Kidney tubule cell (primary cell): ENCODE data around the gene KRT14.
A peak's percentile ranks its signal among the peaks of the same experiment; 100 is the strongest.
"Not testable (repeated sequence)": the region's sequence is repeated elsewhere in the genome, so short reads cannot be mapped to it uniquely, and the experiment has no call there.

ENCODE experiments used
- DNase-seq: peaks from one replicate; pipeline ENCODE4 v3.0.0-alpha.2; 2018; ENCODE audit warnings: low spot score

The KRT14 gene

DNA sequence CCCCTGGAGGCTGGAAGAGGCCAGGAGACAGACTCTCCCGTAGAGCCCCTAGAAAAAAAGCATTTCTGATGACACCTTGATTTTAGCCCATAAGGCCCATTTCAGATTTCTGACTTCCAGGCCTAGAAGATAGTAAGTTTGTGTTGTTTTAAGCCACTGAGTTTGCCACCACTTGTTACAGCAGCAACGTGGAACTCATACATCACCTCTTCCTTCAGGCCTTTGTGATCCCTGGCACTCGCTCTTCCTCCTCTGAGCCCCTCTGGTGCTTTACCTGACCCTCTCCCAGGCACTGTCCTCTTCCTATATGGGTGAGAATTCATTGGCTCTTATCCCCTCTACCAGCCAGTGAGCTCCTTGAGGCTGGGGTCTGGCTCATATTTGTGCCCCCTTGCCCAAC lies 39.9 kb downstream of the KRT14 start:
- no peak for DNase-seq

DNA sequence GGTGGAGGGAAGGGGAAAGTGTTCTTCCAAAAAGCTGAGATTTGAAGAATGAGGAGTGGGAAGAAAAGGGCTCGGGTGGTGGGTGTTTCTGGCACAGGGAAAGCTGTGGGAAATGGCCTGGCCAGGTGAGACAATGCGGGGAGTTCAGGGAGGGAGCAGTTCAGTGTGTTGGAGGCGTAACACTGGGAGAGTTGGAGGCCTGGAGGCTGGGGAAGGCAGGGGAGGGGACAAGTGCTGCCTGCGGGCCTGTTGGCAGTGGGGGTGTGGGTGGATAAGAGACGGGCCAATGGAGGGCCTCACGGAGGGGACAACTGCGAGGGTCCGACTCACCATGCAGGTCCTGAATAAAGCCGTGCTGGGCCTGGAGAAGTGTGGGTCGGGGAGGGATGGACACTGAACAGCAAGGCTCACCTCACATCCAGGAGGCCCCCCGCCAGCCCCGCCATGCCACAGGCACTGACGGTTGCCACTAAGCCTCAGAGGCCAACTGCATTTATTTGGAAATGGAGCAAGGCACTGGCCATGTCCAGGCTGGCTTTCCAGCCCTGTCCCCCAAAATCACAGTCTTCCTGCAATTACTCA lies 40.8 kb downstream of the KRT14 start:
- DNase-seq, result no peak

DNA sequence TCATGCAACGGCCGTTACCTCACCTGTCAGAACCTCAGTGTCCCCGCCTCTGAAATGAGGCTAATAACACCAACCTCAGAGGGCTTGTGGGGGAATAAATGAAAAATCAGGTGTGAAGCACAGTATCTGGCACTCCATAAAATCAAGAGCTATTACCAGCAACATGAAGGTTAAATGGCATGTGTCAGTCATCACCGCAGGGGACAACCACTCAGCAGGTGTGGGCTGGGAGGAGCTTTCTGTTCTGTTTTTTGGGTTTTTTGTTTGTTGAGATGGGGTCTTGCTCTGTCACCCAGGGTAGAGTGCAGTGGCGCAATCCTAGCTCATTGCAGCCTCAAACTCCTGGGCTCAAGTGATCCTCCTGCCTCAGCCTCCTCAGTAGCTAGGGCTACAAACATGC lies 41.8 kb downstream of the KRT14 start:
- no peak for DNase-seq

DNA sequence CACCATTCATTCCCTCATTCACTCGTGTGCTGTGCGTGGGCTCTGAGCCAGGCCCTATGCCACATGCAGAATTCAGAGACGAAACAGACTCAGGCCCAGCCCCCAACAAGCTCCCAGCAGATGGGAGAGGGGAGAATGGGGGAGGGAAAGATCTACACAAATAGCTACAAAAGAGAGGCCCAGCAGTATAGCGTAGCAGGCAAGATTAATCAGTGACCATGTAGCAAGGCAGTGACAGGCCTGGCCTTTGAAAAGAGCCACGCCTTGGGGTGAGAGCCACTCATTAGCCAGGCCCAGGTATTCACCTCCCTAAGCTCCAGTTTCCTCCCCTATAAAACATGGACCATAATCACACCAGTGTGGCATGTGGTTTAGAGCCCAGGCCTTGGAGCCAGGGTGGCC lies 42.2 kb downstream of the KRT14 start:
- peak; percentile 85 for DNase-seq

DNA sequence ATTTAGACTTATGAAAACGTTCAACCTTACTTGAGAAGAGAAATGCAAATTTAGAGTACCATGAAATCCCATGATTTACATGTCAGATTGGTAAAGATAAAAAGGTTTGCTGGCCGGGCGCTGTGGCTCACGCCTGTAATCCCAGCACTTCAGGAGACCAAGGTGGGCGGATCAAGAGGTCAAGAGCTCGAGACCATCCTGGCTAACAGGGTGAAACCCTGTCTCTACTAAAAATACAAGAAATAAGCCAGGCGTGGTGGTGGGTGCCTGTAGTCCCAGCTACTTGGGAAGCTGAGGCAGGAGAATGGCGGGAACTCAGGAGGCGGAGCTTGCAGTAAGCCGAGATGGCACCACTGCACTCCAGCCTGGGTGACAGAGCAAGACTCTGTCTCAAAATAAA lies 43.9 kb downstream of the KRT14 start:
- DNase-seq, result not testable (repeated sequence)

DNA sequence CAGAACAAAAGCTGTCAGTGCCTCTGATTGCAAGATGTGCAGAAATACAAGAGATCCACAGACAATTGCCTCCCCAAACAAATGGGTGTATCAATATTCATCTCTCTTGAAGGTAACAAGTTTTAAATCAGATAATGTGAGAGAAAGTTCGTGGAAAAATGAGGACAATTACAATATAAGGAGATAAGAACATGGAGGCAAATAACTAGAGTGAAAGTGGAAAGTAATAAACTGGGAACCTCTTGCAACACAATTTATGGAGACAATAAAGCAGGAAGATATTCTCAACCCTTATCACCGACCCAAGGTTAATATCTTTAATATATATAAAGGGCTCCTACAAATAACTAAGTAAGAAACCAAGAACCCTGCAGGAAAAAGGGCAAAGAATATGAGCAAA lies 44.3 kb downstream of the KRT14 start:
- no peak for DNase-seq

DNA sequence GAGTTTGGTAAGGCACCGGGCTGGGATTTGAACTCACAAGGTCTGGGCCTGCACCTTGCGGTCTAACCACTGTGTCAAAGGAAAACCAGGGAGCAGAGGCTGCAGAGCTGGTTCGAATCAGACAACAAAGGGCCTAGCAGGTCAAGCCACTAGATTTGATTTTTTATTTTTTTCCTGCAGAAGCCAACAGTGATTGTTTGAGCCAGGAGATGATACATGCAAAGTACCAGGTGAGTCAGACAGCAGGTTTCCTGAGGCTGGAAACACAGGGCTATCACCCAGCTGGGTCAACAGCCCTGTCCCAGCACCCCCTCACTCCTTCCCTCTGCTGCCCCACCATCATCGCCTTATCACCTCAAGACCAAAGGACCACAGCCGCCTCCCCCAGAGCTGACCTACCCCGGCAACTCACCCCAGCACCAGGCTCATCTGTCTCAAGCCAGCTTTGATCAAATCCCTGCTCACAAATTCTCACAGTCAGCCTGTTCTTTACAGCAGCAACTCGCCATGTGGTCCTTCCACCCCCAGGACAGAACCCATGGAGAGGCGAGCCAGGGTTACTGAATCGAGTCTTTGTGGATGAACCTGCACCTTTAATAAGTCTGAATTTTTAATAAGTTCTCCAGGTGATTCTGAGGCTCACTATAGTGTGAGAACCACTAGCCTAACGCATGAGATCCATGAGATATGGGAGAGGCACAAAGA lies 45.6 kb downstream of the KRT14 start:
- peak; percentile 80 for DNase-seq

DNA sequence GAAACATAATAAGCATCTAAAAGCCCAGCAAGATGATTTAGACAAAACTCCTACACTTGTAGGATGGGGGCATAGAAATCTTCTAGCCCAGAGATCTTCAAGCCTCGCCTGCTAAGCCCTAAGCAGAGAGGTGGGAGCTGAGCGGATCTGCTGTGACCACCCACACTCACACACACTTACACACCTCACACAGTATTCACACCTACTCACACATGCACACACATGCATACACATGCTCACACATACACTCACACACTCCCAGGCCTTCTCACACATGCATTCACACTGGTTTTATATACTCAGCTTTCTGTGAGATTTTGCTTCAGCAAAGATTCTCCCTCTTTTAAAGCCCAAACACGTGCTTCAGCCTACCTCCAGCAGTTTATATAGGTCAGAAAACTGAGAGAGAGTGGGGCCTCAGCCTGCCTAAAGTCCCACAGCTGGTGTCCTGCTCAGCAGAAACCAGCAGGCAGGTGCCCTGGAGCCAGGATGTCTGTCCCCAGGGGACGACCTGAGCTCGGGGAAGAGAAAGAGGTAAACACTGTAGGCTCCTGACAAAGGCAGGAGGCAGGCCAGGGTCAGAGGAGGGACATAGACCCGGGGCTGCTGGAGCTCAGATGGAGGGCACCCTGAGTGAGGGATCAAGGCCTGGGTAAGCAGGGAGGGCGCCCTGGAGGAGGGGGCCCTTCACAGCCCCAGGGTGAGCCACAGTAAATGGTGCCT lies 46.6 kb downstream of the KRT14 start:
- DNase-seq, result no peak

DNA sequence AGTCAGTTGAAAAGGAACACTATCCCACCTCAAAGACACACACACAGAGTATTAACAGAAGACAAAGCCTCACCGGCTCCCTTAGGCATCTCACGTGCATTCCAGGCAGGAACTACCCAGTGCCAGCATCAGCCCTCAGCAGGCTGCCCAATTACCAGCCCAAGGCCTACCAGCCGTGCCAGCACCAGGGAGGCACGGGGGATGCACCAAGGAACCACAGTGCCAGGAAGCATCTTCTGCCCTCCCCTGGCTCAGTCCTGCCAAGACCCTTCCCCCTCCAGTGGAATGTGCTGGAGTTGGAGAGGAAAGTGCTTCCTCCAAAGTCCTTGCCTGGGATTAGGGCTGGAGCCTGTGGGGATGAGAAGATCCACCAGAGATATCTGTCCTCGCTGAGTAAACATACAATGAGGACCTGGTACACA lies 47.6 kb downstream of the KRT14 start:
- DNase-seq, result peak; percentile 58

DNA sequence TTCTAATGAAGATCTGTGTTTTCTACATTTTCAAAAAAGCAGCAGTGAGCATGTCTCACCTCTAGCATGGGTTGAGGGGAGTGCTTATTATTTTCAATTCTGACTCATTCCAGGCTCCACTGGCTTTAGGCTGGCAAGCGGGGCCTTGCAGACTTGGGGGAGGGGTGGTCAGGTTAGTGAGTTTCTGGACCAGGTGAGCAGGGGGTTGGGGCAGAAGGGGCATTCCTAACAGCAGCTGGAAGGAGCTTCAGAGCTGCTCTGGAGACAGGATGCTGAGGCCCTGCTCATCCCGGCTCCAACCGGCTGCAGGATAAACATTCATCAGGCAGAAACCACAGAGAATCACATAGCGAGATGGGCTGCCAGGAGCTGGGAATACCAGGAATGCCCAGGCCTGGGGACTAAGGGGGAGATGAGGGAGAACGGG lies 48.1 kb downstream of the KRT14 start:
- DNase-seq, result peak; percentile 94

DNA sequence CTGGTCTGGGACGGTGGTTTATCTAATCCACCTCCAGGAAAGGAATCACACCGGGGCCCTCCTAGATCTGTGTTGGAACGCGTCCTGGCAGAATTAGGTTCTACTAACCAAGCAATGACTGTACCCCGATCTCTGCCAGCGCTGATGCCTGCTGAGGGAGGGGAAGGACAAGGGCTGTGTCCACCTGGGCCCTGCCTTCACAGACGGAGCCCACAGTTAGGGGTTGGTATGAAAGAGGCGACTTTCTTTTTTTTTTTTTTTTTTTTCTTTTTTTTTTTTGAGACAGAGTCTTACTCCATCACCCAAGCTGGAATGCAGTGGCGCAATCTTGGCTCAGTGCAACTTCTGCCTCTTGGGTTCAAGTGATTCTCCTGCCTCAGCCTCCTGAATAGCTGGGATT lies 48.7 kb downstream of the KRT14 start:
- peak; percentile 32 for DNase-seq

DNA sequence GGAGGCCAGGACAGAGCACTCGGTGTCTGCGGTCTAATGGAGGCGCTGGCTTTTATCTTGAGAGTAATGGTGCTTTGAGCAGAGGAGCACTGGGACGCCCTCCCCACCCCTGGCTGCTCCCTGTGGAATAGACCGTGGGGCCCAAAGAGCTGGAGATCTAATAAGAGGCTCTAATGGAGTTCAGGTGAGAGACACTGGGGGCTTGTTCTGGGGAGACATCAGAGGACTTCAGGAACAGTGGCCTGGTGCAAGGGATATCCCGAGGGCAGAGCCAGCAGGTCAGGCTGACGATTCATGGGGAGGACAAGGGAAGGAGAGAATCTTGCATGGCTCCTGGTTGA lies 49.1 kb downstream of the KRT14 start:
- DNase-seq, result no peak

DNA sequence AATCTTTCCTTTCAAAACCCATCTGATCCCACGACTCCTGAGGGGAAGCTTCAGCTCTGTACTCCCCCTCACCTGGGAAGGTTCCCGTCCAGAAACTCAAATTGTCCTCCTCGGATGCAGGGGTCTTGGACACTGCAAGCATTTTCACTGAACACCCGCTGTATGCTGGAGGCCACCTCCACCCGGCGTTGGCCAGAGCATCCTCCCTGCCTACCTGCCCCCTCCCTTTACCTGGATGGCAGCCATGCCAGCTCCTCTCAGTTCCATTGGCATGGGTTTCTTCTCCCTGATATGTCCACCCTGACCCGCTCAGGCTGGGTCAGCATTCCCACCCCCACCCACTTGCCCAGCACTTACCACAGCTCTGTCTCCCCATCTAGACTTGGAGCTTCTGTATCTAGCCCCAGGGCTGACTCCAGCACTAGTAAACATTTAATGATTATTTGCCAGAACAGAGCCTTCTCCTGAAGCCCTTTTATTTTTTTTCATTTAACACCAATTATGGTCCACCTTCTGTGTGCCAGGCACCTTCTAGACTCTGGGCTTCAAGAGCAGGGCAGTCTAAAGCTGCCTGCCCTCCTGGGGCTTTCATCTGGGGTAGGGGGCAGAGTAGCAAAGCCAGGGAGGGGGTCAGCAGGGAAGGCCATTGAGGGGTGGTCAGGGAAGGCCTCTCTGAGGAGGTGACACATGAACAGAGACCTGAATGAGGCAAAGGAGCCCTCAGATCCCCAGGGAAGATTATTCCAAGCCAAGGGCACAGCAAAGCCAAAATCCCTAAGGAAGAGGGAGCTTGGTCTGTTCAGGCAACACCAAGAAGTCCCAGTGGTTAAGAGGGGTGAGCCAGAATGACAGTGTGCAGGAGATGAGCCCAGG lies 49.7 kb downstream of the KRT14 start:
- no peak for DNase-seq

DNA sequence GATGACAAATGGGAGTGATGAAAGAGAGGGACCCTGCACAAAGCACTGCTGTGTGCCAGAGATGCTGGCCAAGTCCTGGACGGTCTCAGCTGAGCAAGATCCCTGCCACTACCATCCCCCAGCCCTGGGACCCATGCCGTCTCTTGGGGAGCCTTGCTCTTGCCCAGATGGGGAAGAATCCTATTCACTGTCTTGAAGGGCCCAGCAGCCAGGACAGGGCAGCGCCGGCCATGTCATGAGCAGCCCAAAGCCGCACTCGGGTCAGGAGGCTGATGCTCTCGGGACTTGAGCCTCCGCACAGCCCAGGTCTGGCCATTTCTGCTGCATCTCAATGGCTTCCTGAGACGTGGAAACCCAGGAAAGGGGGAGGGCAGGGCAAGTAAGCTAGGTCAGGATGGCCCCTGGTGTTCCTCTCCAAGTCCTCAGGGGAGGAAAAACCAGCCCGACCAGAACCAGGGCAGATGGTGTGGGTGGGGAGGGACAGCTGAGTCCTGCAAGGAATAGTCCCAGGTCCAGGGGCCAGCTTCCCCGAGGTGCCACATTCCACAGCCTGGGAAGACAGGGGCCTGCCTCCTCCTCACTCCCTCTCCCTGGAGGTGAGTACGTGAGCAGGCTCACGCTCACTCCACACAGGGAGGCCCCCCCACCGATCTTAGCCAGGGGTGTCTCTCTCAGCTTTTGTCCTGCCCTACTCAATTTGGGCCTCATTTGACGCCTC lies 50.8 kb downstream of the KRT14 start:
- peak; percentile 52 for DNase-seq

DNA sequence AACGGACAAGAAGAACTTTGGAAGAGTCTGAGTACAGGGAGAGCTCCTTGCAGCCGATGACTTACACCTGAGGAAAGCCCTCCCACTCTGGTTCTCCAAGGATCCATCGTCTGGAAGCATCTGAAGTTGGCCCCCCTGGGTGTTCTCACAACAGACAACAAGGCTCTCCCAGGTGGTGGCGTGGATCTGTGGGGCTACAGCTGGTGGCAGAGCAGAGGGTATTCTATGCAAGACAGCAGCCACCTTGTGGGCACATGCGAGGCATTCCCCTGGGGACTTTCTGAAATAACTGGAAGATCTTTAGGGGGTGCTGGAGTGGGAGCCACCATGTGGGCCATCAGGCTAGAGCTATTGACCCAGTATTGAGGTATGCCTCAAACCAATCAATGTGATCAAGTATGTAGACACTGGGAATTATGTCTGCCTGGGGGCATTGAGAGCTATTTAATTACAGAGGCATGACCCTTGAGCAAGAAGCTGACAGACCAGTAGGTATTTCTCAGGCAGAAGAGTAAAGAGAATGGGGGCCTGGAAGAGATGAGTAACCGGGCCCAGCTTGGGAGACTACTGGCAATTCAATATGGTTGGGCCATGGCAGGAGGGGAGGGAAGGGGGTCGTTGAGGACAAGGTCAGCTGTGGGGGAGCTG lies 51.7 kb downstream of the KRT14 start:
- DNase-seq, result no peak

DNA sequence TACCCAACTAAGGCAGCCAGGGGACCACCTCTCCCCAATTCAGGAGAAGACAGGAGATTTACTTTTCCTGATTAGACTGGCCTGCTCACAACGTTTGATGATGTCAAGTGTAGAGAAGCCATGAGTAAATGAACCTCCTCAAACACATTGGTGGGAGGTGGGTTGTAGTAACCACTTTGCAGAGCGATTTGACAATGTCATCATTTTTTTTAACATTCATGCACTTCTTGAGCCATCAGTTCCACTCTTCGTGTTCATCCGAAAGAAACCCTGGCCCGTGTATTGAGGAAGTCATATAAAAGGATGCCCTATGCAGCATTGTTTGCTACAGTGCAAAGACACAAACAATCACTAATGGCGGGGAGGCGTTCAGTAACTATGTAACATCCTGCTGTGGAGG lies 53.1 kb downstream of the KRT14 start:
- DNase-seq, result no peak

DNA sequence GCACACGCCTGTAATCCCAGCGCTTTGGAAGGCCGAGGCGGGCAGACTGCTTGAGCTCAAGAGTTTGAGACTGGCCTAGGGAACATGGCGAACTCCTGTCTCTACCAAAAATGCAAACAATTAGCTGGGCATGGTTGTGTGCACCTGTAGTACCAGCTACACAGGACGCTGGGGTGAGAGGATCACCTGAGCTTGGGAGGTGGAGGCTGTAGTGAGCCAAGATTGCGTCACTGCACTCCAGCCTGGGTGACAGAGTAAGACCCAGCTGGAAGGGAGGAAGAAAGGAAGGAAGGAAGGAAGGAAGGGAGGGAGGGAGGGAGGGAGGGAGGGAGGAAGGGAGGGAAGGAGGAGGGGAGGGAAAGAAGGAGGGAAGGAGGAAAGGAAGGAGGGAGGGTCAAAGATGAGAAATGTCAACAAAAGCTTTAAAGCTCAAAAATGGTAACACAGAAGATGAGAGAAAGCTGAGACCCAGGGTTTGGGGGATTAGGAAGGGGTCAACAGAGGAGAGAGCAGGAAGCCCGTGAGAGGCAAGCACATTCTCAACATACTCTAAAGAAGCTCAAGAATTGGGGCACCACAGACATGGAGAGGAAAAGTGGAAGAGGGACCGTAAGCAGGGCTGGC lies 53.6 kb downstream of the KRT14 start:
- no peak for DNase-seq
